ENCODE measurements around the gene UNC5C. TPM values are rescaled to one million over a fixed set of nuclear protein-coding genes. Genes with fewer than 3 reads are reported as not detected.

The UNC5C gene
- total RNA-seq, 1 experiment from 2014 or later = 1.0 TPM

DNA sequence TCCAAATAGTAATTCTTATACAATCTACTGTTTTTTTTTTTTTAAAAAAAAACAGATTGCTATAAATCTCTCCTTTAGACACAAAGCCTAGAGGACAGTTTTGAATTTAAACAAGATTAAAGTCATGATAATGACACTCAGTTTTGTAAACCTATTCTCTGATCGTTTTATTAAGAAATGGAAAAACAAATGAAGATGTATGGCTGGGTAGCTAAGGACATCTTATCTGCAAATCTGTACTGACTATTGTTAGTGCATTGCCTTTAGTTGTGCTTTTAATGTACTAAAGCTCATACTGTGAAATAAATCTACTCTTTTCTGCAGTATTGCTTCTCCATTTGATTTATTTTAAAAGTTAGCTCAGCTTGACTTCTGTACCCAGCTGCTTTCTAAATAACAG, 155.0 kb downstream of the UNC5C start:
- ATAC-seq (no peak), DNase-seq (ENCODE audit: low spot score) (no peak)
- peaks cover 22% of the 10 kb centered on the region for H3K4me1 Mint-ChIP-seq
- CTCF ChIA-PET = no interaction called here
- H3K27ac Mint-ChIP-seq = no peak overlapping the region
- POLR2A ChIA-PET = no interaction called here
- no peaks in the 10 kb centered on the region for H3K9me3 Mint-ChIP-seq
- peaks cover 87% of the 10 kb centered on the region for H3K27me3 Mint-ChIP-seq (ENCODE audit: low read depth)
- no peak overlapping the region for H3K4me3 Mint-ChIP-seq
- H3K36me3 Mint-ChIP-seq = no peaks in the 10 kb centered on the region
- TF ChIP-seq GTF2I (CRISPR knock-in tag; conservative IDR thresholded peaks at IDR 0.05) (no peak), MYBL2 (CRISPR knock-in tag; IDR thresholded peaks at IDR 0.05) (no peak), OVOL2 (CRISPR knock-in tag; IDR thresholded peaks at IDR 0.05; ENCODE audit: borderline replicate concordance) (no peak), IRF2 (CRISPR knock-in tag; IDR thresholded peaks at IDR 0.05; ENCODE audit: borderline replicate concordance, low read depth) (no peak), ESRRA (CRISPR knock-in tag; IDR thresholded peaks at IDR 0.05; ENCODE audit: borderline replicate concordance) (no peak), RORB (CRISPR knock-in tag; IDR thresholded peaks at IDR 0.05) (no peak), FOXP1 (CRISPR knock-in tag; IDR thresholded peaks at IDR 0.05; ENCODE audit: borderline replicate concordance) (no peak), ZNF396 (CRISPR knock-in tag; IDR thresholded peaks at IDR 0.05; ENCODE audit: borderline replicate concordance) (no peak), ZBTB21 (CRISPR knock-in tag; IDR thresholded peaks at IDR 0.05; ENCODE audit: borderline replicate concordance) (no peak), ZNF416 (CRISPR knock-in tag; IDR thresholded peaks at IDR 0.05) (no peak)
- TF ChIP-seq, protein P1, sequence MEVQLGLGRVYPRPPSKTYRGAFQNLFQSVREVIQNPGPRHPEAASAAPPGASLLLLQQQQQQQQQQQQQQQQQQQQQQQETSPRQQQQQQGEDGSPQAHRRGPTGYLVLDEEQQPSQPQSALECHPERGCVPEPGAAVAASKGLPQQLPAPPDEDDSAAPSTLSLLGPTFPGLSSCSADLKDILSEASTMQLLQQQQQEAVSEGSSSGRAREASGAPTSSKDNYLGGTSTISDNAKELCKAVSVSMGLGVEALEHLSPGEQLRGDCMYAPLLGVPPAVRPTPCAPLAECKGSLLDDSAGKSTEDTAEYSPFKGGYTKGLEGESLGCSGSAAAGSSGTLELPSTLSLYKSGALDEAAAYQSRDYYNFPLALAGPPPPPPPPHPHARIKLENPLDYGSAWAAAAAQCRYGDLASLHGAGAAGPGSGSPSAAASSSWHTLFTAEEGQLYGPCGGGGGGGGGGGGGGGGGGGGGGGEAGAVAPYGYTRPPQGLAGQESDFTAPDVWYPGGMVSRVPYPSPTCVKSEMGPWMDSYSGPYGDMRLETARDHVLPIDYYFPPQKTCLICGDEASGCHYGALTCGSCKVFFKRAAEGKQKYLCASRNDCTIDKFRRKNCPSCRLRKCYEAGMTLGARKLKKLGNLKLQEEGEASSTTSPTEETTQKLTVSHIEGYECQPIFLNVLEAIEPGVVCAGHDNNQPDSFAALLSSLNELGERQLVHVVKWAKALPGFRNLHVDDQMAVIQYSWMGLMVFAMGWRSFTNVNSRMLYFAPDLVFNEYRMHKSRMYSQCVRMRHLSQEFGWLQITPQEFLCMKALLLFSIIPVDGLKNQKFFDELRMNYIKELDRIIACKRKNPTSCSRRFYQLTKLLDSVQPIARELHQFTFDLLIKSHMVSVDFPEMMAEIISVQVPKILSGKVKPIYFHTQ (CRISPR knock-in tag; IDR thresholded peaks at IDR 0.05) = no peak
- TF ChIP-seq, protein P2, sequence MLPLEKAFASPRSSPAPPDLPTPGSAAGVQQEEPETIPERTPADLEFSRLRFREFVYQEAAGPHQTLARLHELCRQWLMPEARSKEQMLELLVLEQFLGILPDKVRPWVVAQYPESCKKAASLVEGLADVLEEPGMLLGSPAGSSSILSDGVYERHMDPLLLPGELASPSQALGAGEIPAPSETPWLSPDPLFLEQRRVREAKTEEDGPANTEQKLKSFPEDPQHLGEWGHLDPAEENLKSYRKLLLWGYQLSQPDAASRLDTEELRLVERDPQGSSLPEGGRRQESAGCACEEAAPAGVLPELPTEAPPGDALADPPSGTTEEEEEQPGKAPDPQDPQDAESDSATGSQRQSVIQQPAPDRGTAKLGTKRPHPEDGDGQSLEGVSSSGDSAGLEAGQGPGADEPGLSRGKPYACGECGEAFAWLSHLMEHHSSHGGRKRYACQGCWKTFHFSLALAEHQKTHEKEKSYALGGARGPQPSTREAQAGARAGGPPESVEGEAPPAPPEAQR (CRISPR knock-in tag; IDR thresholded peaks at IDR 0.05) = no peak
- TF ChIP-seq, protein P3, sequence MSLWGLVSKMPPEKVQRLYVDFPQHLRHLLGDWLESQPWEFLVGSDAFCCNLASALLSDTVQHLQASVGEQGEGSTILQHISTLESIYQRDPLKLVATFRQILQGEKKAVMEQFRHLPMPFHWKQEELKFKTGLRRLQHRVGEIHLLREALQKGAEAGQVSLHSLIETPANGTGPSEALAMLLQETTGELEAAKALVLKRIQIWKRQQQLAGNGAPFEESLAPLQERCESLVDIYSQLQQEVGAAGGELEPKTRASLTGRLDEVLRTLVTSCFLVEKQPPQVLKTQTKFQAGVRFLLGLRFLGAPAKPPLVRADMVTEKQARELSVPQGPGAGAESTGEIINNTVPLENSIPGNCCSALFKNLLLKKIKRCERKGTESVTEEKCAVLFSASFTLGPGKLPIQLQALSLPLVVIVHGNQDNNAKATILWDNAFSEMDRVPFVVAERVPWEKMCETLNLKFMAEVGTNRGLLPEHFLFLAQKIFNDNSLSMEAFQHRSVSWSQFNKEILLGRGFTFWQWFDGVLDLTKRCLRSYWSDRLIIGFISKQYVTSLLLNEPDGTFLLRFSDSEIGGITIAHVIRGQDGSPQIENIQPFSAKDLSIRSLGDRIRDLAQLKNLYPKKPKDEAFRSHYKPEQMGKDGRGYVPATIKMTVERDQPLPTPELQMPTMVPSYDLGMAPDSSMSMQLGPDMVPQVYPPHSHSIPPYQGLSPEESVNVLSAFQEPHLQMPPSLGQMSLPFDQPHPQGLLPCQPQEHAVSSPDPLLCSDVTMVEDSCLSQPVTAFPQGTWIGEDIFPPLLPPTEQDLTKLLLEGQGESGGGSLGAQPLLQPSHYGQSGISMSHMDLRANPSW (CRISPR knock-in tag; conservative IDR thresholded peaks at IDR 0.05; ENCODE audit: low read depth) = no peak

DNA sequence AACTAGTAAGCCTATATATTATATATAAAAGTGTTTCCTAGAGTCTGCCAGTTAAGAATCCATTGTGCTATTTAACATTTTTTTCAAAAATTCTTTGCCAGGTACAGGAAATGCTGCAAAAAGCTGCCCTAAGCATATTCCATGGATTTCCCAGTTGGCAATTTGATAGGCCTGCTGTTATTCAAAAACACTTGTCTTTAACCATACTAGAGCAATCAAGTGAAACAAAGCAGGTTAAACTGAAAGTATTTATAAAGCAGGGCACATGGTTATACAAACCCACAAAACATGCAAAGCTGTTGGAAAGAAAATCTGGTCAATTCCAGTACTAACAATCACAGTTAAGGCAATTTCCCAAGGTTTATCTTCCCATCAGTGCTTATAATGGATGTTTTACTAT, 159.9 kb downstream of the UNC5C start:
- H3K36me3 Mint-ChIP-seq = no peaks in the 10 kb centered on the region
- H3K4me3 Mint-ChIP-seq = peak overlapping the region; percentile 4; the same call in 1 of the 2 replicates
- peaks cover 91% of the 10 kb centered on the region for H3K27me3 Mint-ChIP-seq (ENCODE audit: low read depth)
- ATAC-seq = no peak
- peaks cover 26% of the 10 kb centered on the region for H3K4me1 Mint-ChIP-seq
- DNase-seq (ENCODE audit: low spot score) = no peak
- ChIA-PET CTCF (interaction anchor here (1.0 kb wide), 1 partner anchor 26 kb away, joined by 3 read pairs; no protein-coding TSS in a partner anchor), POLR2A (no interaction called here)
- no peaks in the 10 kb centered on the region for H3K9me3 Mint-ChIP-seq
- H3K27ac Mint-ChIP-seq = no peak overlapping the region
- TF ChIP-seq, protein P3 (CRISPR knock-in tag; conservative IDR thresholded peaks at IDR 0.05; ENCODE audit: low read depth) = no peak
- TF ChIP-seq NFATC4 (CRISPR knock-in tag; IDR thresholded peaks at IDR 0.05) = no peak
- no peak for TF ChIP-seq MYBL2 (CRISPR knock-in tag; IDR thresholded peaks at IDR 0.05)
- TF ChIP-seq, protein P4, sequence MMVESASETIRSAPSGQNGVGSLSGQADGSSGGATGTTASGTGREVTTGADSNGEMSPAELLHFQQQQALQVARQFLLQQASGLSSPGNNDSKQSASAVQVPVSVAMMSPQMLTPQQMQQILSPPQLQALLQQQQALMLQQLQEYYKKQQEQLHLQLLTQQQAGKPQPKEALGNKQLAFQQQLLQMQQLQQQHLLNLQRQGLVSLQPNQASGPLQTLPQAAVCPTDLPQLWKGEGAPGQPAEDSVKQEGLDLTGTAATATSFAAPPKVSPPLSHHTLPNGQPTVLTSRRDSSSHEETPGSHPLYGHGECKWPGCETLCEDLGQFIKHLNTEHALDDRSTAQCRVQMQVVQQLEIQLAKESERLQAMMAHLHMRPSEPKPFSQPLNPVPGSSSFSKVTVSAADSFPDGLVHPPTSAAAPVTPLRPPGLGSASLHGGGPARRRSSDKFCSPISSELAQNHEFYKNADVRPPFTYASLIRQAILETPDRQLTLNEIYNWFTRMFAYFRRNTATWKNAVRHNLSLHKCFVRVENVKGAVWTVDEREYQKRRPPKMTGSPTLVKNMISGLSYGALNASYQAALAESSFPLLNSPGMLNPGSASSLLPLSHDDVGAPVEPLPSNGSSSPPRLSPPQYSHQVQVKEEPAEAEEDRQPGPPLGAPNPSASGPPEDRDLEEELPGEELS (CRISPR knock-in tag; IDR thresholded peaks at IDR 0.05) = no peak
- TF ChIP-seq CREB1 (CRISPR knock-in tag; IDR thresholded peaks at IDR 0.05) = no peak
- no peak for TF ChIP-seq ZNF423 (CRISPR knock-in tag; IDR thresholded peaks at IDR 0.05)
- TF ChIP-seq ZNF232 (CRISPR knock-in tag; IDR thresholded peaks at IDR 0.05) = no peak
- no peak for TF ChIP-seq RORB (CRISPR knock-in tag; IDR thresholded peaks at IDR 0.05)
- TF ChIP-seq JAZF1 (CRISPR knock-in tag; IDR thresholded peaks at IDR 0.05) = no peak
- TF ChIP-seq, protein P5, sequence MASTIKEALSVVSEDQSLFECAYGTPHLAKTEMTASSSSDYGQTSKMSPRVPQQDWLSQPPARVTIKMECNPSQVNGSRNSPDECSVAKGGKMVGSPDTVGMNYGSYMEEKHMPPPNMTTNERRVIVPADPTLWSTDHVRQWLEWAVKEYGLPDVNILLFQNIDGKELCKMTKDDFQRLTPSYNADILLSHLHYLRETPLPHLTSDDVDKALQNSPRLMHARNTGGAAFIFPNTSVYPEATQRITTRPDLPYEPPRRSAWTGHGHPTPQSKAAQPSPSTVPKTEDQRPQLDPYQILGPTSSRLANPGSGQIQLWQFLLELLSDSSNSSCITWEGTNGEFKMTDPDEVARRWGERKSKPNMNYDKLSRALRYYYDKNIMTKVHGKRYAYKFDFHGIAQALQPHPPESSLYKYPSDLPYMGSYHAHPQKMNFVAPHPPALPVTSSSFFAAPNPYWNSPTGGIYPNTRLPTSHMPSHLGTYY (CRISPR knock-in tag; IDR thresholded peaks at IDR 0.05) = no peak
- no peak for TF ChIP-seq ZNF671 (CRISPR knock-in tag; IDR thresholded peaks at IDR 0.05)
- TF ChIP-seq, protein P6, sequence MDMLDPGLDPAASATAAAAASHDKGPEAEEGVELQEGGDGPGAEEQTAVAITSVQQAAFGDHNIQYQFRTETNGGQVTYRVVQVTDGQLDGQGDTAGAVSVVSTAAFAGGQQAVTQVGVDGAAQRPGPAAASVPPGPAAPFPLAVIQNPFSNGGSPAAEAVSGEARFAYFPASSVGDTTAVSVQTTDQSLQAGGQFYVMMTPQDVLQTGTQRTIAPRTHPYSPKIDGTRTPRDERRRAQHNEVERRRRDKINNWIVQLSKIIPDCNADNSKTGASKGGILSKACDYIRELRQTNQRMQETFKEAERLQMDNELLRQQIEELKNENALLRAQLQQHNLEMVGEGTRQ (CRISPR knock-in tag; IDR thresholded peaks at IDR 0.05) = no peak
- TF ChIP-seq NR3C1 (CRISPR knock-in tag; conservative IDR thresholded peaks at IDR 0.05; ENCODE audit: low read depth) = no peak
